Parathyroid adenoma (tissue), 2 donors: ENCODE measurements around the gene ATP1B3.

Experiments used
- H2AFZ ChIP-seq: fragments of 300-600 bp; sonication (generic); one replicate; pipeline ENCODE4 v1.7.0; 2017; ENCODE audit warnings: antibody characterized with exemption, mild to moderate bottlenecking
- H3K27ac ChIP-seq: fragments of 300-600 bp; sonication (generic); one replicate; pipeline ENCODE4 v1.7.0; 2017
- H3K27me3 ChIP-seq: fragments of 300-600 bp; sonication (generic); one replicate; pipeline ENCODE4 v1.7.0; 2017; ENCODE audit warnings: low read length; ENCODE audit not compliant: control insufficient read depth, insufficient read depth
- H3K36me3 ChIP-seq: fragments of 300-600 bp; sonication (generic); one replicate; pipeline ENCODE4 v1.7.0; 2017; ENCODE audit warnings: low read length; ENCODE audit not compliant: control insufficient read depth, insufficient read depth
- H3K4me1 ChIP-seq: fragments of 300-600 bp; sonication (generic); one replicate; pipeline ENCODE4 v1.7.0; 2017; ENCODE audit warnings: control low read depth
- H3K4me2 ChIP-seq: fragments of 300-600 bp; sonication (generic); one replicate; pipeline ENCODE4 v1.7.0; 2017; ENCODE audit warnings: low read length
- H3K4me3 ChIP-seq: fragments of 300-600 bp; sonication (generic); one replicate; pipeline ENCODE4 v1.7.0; 2017; ENCODE audit warnings: low read depth, low read length
- H3K79me2 ChIP-seq: fragments of 300-600 bp; sonication (generic); one replicate; pipeline ENCODE4 v1.7.0; 2017; ENCODE audit warnings: control low read depth
- H3K9ac ChIP-seq: fragments of 300-600 bp; sonication (generic); one replicate; pipeline ENCODE4 v1.7.0; 2017; ENCODE audit warnings: mild to moderate bottlenecking
- H3K9me3 ChIP-seq: fragments of 300-600 bp; sonication (generic); one replicate; pipeline ENCODE4 v1.7.0; 2017; ENCODE audit warnings: low read length; ENCODE audit not compliant: control insufficient read depth
- TF ChIP-seq, protein P1 (sequence below): fragments of 300-600 bp; sonication (generic); IDR thresholded peaks from one replicate; pipeline ENCODE4 v1.7.0; 2017; ENCODE audit warnings: antibody characterized with exemption, mild to moderate bottlenecking
- donor health status: primary hyperparathyroidism.

Gene ATP1B3

DNA sequence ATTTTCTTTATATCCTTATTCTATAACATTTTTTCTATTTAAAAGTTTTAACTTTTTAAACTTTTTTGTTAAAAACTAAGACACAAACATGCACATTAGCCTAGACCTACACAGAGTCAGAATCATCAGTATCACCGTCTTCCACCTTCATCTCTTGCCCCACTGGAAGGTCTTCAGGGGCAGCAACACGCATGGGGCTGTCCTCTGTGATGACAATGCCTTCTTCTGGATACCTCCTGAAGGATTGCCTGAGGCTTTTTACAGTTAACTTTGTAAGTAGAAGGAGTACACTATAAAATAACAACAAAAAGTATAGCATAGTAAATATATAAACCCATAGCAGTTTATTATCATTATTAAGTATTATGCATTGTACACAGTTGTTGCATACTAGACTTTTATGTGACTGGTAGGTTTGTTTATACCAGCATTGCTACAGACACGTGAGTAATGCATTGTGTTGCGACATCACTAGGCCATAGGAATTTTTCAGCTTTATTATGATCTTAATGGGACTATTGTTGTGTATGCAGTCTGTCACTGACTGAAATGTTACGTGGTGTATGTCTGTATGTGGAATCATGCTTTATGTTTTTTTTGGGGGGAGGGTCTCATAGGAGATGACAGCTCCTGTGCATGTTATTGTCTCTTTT lies 18.2 kb downstream of the ATP1B3 start:
- Histone ChIP-seq H3K4me3 (no peak overlapping the region), H3K27me3 (no peaks in the 10 kb centered on the region), H3K9me3 (peaks cover 3% of the 10 kb centered on the region), H3K27ac (no peak overlapping the region), H3K9ac (no peak overlapping the region), H3K79me2 (no peaks in the 10 kb centered on the region), H2AFZ (no peak overlapping the region), H3K4me2 (no peak overlapping the region), H3K4me1 (no peaks in the 10 kb centered on the region), H3K36me3 (no peaks in the 10 kb centered on the region)
- TF ChIP-seq, protein P1, sequence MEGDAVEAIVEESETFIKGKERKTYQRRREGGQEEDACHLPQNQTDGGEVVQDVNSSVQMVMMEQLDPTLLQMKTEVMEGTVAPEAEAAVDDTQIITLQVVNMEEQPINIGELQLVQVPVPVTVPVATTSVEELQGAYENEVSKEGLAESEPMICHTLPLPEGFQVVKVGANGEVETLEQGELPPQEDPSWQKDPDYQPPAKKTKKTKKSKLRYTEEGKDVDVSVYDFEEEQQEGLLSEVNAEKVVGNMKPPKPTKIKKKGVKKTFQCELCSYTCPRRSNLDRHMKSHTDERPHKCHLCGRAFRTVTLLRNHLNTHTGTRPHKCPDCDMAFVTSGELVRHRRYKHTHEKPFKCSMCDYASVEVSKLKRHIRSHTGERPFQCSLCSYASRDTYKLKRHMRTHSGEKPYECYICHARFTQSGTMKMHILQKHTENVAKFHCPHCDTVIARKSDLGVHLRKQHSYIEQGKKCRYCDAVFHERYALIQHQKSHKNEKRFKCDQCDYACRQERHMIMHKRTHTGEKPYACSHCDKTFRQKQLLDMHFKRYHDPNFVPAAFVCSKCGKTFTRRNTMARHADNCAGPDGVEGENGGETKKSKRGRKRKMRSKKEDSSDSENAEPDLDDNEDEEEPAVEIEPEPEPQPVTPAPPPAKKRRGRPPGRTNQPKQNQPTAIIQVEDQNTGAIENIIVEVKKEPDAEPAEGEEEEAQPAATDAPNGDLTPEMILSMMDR, result no peak

DNA sequence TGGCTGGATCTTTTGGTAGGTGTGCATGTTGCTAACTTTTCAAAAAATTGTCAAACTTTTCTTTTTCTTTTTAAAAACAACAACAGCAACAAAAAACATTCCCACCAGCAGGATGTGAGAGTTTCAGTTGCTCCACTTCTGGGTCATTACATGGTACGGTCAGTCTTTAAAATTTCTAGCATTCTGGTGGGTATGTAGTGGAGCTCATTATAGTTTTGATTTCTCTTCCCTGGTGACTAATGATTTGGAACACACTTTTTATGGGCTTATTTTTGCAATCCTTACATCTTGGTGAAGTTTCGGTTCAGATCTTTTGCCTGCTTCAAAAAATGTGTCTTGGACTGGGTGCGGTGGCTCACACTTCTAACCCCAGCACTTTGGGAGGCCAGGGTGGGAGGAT lies 19.3 kb downstream of the ATP1B3 start:
- Histone ChIP-seq H3K9me3 (peaks cover 3% of the 10 kb centered on the region), H3K4me3 (no peak overlapping the region), H3K79me2 (no peaks in the 10 kb centered on the region), H3K4me1 (no peaks in the 10 kb centered on the region), H2AFZ (no peak overlapping the region), H3K4me2 (no peak overlapping the region), H3K9ac (no peak overlapping the region), H3K27ac (no peak overlapping the region), H3K27me3 (no peaks in the 10 kb centered on the region), H3K36me3 (no peaks in the 10 kb centered on the region)
- TF ChIP-seq, protein P1, result no peak

DNA sequence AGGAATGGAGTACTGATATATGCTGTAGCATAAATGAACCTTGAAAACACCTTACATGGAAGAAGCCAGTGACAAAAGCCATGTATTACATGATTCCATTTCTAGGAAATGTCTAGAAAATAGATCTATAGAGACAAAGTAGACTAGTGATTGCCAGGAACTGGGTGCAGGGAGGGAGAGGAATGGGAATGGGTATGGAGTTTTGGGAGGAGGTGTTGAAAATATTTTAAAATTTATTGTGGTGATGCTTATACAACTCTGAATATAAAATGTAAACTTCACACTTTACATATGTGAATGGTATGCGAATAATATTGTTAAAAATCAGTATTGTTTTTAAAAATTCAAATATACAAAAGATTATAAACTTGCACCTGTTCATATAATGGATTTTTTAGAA lies 22.5 kb downstream of the ATP1B3 start:
- Histone ChIP-seq H3K4me2 (no peak overlapping the region), H2AFZ (no peak overlapping the region), H3K36me3 (no peaks in the 10 kb centered on the region), H3K27me3 (no peaks in the 10 kb centered on the region), H3K4me3 (no peak overlapping the region), H3K9me3 (peaks cover 3% of the 10 kb centered on the region), H3K9ac (no peak overlapping the region), H3K27ac (no peak overlapping the region), H3K79me2 (no peaks in the 10 kb centered on the region), H3K4me1 (no peaks in the 10 kb centered on the region)
- TF ChIP-seq, protein P1, result no peak

DNA sequence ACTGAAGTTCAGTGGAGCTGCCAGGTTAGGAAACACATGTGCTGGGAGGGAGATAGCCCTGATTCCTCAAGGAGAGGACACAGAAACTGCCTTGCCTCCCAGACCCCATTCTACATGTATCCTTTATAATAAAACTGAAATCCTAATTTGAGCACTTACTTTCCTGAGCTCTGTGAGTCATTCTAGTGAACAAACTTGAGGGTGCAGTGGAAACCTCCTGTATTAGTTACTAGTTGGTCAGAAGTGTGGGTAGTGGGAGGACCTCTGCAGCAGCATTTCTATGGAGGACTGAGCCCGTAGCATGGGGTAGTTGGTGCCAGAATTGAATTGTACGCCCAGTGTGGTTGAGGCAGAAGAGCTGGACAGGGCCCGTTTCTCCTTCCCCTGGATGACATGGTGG lies 23.9 kb downstream of the ATP1B3 start:
- Histone ChIP-seq H3K9me3 (peaks cover 3% of the 10 kb centered on the region), H3K36me3 (no peaks in the 10 kb centered on the region), H3K4me2 (no peak overlapping the region), H2AFZ (no peak overlapping the region), H3K4me3 (no peak overlapping the region), H3K79me2 (no peaks in the 10 kb centered on the region), H3K4me1 (no peaks in the 10 kb centered on the region), H3K27ac (no peak overlapping the region), H3K9ac (no peak overlapping the region), H3K27me3 (no peaks in the 10 kb centered on the region)
- TF ChIP-seq, protein P1, result no peak

DNA sequence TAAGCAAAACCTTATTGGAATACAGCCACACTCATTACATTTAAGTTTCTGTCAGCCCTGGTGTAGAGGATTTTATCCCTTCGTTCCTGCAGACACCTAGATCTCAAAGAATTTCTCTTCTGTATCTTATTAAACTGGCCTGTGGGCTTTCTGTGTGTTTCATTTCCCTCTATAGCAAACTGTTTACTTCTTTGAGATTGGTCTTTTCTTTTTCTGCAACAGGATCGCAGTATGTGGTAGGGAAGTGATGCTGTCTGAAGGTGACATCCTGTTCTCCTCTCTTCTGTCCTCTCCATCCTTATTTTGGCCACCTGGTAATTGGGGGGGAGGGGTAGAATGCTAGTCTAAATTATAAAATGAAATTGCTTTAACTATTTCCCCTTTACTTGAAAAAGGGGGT lies 25.5 kb downstream of the ATP1B3 start:
- Histone ChIP-seq H3K36me3 (no peaks in the 10 kb centered on the region), H3K27me3 (no peaks in the 10 kb centered on the region), H3K4me3 (no peak overlapping the region), H3K27ac (no peak overlapping the region), H3K9me3 (peaks cover 3% of the 10 kb centered on the region), H2AFZ (no peak overlapping the region), H3K4me1 (no peaks in the 10 kb centered on the region), H3K79me2 (no peaks in the 10 kb centered on the region), H3K4me2 (no peak overlapping the region), H3K9ac (no peak overlapping the region)
- TF ChIP-seq, protein P1, result no peak
